PFSK-1 (cell line): ENCODE results near the gene TTBK1.

Source experiments
- SIN3A ChIP-seq: IDR thresholded peaks from 2 replicates; pipeline ENCODE4 v1.6.1; 2012; ENCODE audit warnings: mild to moderate bottlenecking, low read length, moderate library complexity, borderline replicate concordance; ENCODE audit not compliant: insufficient read depth
- TAF1 ChIP-seq: IDR thresholded peaks from 2 replicates; pipeline ENCODE4 v1.6.1; 2012; ENCODE audit warnings: low read length, control low read depth, borderline replicate concordance; ENCODE audit not compliant: insufficient read depth

GRCh38 chr6:43271944-43272343 is 28.7 kb downstream of the TTBK1 start:
- no peak for TF ChIP-seq SIN3A
- TF ChIP-seq TAF1, result no peak
